Activated naive CD4-positive, alpha-beta T cell treated with anti-CD3 and anti-CD28 coated beads, Interleukin-2, amount 50 U/mL, for 72 hours (primary cell): ENCODE results near the gene NME2. TPM values are rescaled to one million over a fixed set of nuclear protein-coding genes. Genes with fewer than 3 reads are reported as not detected.

Experiments
- total RNA-seq, 2 donors: library from RNA; stranded (reverse); gene quantifications; one replicate each; pipeline ENCODE4 v1.2.3, GENCODE V29; 2022

The NME2 gene
- total RNA-seq, 2 donors from 2014 or later: 711 to 815 TPM

Other genes starting within 250 kb of the NME2 start
- 100 to 1,000 TPM in 1 of 2 donors, 10 to 100 TPM in 1; 54.7 to 115 TPM for gene SPAG9, start 45.5 kb upstream of the NME2 start, total RNA-seq
- 100 to 1,000 TPM; 100 to 282 TPM for gene NME1, start 12.9 kb upstream of the NME2 start, total RNA-seq
- gene MBTD1, start 93.6 kb downstream of the NME2 start, total RNA-seq: 10 to 100 TPM; 11.3 to 16.5 TPM
- gene UTP18, start 94.1 kb downstream of the NME2 start, total RNA-seq: 10 to 100 TPM; 44.1 to 56.3 TPM